Epithelial cell of prostate (primary cell): ENCODE data around the gene BET1.

Experiments
- DNase-seq: peaks from one replicate; pipeline ENCODE4 v3.0.0-alpha.2; 2011; ENCODE audit warnings: low read depth, low spot score
- H3K27ac ChIP-seq: fragments of 450-650 bp; 2 replicates; pipeline ENCODE4 v1.5.1; 2017; ENCODE audit warnings: mild to moderate bottlenecking

Gene BET1

DNA sequence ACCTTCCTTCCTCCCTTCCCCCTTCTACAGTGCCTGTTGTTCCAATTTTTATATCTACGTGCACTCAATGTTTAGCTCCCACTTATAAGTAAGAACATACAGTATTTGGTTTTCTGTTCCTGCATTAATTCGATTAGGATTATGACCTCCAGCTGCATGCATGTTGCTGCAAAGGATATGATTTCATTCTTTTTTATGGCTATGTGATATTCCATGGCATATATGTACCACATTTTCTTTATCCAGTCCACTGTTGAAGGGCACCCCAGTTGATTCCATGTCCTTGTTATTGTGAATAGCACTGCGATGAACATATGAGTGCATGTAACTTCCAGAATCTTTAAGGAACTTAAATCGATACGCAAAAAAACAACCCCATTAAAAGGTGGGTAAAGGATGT is 39.9 kb downstream of the BET1 start:
- no peak overlapping the region for H3K27ac ChIP-seq
- DNase-seq = no peak

DNA sequence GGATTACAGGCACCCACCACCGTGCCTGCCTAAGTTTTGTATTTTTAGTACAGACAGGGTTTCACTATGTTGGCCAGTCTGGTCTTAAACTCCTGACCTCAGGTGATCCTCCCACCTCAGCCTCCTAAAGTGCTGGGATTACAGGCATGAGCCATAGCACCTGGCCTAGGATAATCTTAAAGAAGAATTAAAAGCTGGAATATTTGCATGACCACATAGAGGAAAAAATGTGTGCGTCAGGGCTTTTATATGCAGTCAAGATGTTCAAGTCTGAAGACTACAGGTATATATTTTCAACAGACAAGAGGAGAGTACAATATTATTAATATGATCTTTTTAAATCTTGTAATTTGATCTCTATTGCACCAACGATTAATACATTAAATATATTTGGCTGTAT is 43.2 kb downstream of the BET1 start:
- H3K27ac ChIP-seq = no peak overlapping the region
- no peak for DNase-seq

DNA sequence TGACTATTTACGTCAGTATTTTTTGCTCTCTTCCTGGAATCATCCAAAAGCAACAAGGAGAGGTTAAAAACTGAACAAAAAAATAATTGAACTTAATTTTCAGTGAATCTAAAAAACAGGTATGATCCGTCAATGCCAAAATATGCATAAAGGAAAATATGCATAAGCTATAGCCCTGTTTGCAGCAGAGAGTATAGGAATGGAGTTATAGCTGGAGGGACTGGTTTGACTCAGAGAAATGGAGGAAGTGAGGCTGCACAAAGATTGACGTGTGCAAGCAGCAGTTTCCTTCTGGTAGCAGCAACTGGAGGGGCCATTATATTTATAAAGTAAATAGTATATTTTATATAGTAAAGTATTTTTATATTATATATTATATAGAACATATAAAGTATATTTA is 45.5 kb downstream of the BET1 start:
- no peak overlapping the region for H3K27ac ChIP-seq
- no peak for DNase-seq

DNA sequence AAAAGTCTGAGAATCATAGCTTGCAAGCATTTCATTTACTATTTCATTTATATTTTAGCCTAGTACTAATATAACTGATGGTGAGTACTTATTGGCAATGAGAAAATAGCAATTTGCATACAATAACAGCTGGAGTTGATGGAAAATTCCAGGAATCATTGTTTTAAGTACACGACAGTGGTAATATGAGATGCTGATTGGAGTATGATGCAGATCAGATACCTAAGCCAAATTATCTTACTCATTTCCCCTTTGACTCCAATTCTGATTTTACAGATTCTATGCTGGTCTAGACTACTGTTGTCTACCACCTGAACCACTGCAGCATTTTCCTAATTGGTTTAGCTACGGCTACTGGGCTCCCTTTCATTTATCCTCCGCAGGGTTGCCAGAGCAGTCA is 45.9 kb downstream of the BET1 start:
- H3K27ac ChIP-seq = no peak overlapping the region
- no peak for DNase-seq

DNA sequence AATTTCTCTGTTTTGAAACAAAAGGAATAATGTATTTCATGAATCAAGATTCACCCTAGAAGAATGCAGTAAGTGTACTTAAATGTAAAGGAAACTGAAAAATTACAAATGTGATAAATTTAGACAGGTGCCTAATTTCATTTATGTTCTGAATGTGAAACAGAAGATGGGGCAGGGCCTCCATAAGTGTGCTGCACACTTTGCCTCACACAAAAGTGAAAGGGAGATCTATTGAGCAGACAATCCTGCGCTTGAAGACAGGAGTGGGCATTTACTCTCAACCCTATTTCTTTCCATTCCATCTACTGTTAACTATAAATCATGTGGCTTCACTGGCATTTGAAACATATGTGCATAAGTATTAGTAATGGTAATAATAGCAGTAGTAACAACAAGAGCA is 46.4 kb downstream of the BET1 start:
- DNase-seq = no peak
- H3K27ac ChIP-seq = no peak overlapping the region

DNA sequence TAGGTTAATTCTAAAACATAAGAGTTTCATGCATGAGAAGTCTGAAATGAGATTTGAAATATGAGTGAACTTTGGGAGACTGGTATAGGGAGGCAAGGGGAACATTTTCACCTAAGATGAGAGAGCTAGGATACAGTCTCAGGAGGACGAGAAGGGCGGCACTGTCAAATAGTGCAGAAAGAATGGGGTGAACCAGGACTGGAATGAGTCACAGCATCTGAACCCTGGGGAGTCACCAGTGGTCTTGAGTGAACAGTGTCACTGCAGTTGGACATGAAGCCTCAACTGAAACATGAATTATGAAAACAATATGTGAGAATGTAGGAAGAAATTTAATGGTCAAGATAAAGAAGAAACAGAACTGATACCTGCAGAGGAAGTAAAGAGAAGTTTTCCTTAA is 48.9 kb downstream of the BET1 start:
- no peak for DNase-seq
- no peak overlapping the region for H3K27ac ChIP-seq

DNA sequence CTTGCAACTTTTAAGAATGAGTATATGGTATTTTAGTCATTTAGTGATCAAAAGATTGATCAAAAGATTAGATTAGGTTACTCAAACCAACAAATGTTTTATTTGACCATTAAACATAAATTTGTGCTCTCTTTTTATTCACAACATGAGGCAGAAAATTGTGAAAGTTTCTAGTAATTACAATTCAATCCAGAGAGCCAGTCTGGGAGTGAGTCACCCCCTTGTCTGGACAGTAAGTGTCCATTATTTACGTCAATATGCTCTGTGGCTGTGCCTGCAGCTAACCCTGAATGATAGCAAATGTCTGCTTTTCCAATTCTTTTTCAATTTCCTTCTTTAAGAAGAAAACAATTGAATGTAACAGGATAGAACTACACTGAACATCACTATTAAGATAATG is 54.7 kb downstream of the BET1 start:
- no peak for DNase-seq
- H3K27ac ChIP-seq = no peak overlapping the region

DNA sequence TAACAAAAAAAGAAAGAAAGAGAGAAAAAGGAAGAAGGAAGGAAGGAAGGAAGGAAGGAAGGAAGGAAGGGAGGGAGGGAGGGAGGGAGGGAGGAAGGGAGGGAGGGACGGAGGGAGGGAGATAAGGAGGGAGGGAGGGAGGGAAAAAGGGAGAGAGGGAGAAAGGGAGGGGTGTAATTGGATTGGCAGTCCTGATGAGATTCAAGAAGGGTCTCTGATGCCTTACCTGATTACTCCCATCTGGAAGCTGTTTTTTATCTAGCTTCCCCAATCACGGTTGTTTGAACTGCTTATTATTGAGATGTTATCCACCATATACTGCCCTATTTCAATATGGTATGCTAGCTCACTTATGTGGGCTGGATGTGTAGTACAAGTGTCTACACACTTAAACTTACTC is 55.3 kb downstream of the BET1 start:
- no peak for DNase-seq
- H3K27ac ChIP-seq = no peak overlapping the region

DNA sequence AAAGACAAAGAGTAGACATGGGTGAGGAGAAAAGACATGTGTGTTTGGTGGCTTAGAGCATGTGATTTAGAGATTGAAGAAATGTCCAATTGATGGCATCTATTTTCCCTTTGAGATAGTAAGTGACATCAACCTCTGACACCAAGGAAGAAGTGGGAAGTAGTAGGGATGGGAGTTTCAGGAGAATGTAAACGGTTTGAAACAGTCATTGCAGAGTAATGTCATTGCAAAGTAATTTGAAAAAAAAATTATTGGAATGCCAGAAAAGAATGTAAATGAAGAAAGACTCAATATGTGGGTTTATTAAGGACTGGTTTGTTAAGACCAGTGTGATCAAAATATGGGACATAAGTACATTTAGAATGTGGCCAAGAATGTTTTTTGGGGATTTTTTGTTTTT is 56.0 kb downstream of the BET1 start:
- H3K27ac ChIP-seq = no peak overlapping the region
- no peak for DNase-seq

DNA sequence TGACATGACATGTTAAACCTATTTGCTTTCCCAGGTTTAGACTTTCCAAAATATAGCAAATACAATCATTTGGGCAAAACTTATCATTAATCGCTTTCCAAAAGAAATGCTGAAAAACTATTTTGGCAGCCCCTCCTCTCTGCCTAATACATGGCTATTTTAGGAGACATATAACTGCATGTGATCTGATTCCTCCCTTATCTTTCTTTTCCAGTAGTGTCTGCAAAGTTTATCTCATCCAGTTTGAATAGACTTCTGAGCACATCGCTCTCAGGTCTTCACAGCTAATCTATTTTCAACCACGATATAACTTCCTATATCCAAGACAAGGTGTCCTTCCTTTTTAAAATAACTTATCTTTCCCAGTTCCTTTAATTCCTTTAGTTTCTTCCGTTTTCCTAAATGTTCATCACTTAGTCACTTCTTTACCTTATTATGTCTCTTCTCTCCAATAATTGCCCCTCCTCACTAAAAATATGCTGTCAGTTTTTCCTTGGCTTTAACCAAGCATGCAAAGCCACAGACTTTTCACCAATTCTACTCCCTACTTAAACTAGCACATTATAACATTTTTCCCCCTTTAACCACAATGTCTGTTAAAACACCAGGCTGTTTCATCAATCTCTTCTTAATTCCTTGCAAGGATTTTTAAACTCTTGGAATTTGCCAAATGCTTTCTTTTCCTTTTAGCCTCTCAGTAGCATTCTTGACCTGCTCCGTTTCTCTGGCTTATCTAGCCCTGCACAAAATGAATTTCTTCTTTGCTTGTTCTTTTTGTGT is 58.2 kb downstream of the BET1 start:
- no peak overlapping the region for H3K27ac ChIP-seq
- DNase-seq = no peak

DNA sequence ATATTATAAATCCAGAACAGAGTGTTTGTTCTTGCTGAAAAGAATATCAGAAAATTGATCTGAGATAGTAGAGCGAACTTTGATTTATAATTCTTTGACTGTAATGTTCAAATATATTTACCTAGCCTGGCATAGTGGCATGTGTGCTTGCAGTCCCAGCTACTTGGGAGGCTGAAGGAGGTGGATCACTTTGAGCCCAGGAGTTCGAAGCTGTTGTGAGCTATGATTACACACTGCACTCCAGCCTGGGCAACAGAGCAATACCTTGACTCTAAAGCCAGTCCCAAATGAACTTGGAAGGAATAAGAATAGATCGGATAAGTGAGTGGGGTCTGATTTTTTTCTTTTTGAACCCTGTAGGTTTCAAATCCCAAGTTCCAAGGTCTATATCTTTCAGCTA is 59.1 kb downstream of the BET1 start:
- DNase-seq = no peak
- no peak overlapping the region for H3K27ac ChIP-seq

DNA sequence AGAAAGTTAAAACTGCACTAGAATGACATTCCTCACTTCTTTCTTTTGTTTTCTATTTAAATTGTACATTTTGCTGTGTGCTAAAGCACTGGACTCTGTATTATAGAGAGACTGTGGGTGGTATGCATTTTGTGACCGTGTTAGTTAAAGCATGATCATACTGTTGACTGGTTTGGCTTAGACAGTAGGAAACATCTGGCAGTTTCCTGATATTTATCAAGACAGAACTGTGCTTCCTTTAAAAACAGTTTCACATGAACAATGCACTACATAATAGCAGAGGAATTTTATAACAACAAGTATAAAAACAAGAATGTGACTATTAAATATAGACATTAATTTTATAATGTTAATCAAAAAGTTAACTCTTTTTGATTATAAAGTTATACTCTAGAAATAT is 59.5 kb downstream of the BET1 start:
- no peak overlapping the region for H3K27ac ChIP-seq
- no peak for DNase-seq

DNA sequence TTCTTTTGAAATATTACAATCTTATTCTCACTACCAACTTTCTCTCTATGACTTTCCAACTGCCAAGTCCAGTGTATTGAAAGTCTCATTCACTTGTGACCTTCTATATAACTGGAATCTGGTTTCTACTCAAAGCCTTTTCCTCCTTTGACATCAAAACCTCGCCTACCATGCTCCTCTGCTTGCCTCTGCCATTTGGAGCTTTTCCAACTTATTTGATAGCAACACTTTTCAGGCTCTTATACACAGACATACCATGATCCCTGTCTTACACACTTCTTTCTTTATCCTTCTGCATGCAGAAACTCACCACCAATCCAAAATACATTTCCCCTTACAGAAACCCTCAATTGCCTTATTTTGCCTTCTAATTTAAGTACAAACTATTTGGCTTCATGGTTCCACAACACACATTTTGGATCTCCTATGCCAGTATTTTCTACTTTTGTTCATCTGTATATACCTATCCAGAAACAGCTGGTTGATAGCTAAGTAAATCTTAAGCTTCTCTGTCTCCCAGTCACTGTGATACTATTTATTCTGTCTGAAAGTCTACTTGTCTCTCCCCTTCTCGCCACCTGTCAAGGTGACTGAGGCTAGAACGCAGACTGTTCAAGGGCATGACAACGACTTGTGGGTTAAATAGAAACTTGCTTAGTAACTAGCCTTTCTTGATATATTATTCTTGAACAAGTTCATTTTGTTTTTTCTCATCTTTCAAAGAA is 60.2 kb downstream of the BET1 start:
- DNase-seq = no peak
- no peak overlapping the region for H3K27ac ChIP-seq
